ENCODE measurements around the gene AMPD1. TPM values are rescaled to one million over a fixed set of nuclear protein-coding genes. Genes with fewer than 3 reads are reported as not detected.

AMPD1 gene
- total RNA-seq, 1 experiment from 2014 or later, result not detected

DNA sequence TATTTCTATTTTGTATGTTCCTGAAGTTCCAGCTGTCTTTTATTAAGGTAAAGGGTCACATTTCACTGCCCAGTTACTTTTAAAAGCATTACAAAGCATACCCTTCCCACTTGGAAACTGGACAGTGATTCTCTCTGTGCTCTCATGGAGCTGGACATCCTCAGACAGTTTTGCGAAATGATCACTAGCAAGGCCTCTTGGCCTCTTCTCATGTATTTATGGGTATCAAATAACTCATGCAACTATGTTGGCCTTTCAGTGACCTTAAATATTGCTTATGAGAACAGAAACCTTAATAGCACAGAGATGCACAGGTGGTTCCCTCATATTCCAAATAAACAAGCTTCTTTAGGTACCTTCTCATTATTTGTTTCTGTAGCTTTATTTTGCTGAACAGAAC, 7.9 kb upstream of the AMPD1 start:
- no CpG with 5 or more reads among the region's 1 CpG for WGBS (ENCODE audit: extremely low coverage, insufficient read length, low lambda C conversion rate)
- H2BK12ac ChIP-seq (ENCODE audit: insufficient read length, low read depth, low read length), result no peak overlapping the region
- H3K27ac ChIP-seq (ENCODE audit: insufficient read length, low read depth, low read length), result no peak overlapping the region
- H3K23me2 ChIP-seq (ENCODE audit: insufficient read length, low read depth, low read length, poor library complexity, severe bottlenecking), result no peaks in the 10 kb centered on the region
- no peaks in the 10 kb centered on the region for H3K4me1 ChIP-seq (ENCODE audit: insufficient read depth, low read length)
- no peak overlapping the region for H4K8ac ChIP-seq (replicated peaks; ENCODE audit: insufficient read length, low read depth, low read length)
- H3K56ac ChIP-seq (ENCODE audit: insufficient read length, low read depth, low read length), result no peak overlapping the region
- no peak overlapping the region for H2BK20ac ChIP-seq (ENCODE audit: low read depth, low read length, poor library complexity, severe bottlenecking)
- H3K27me3 ChIP-seq (ENCODE audit: insufficient read depth, low read length), result no peaks in the 10 kb centered on the region
- Mint-ChIP-seq H3K27ac (no peak overlapping the region), H3K36me3 (ENCODE audit: insufficient read depth in 1 of 3, low read depth in 3 of 3) (peaks cover 8 to 25% (median 18%) of the 10 kb centered on the region in 3 experiments; a peak in 6 of 7 replicates), H3K4me3 (no peak overlapping the region), H3K27me3 (ENCODE audit: low read depth) (peaks cover 5% of the 10 kb centered on the region; the same call in 1 of the 2 replicates), H3K9me3 (no peaks in the 10 kb centered on the region), H3K4me1 (no peaks in the 10 kb centered on the region)
- no peak overlapping the region for H4K91ac ChIP-seq (ENCODE audit: insufficient read length, low read depth, low read length)
- DNase-seq, result no peak
- H3K4me2 ChIP-seq (ENCODE audit: insufficient read depth, insufficient read length, low read length), result no peak overlapping the region
- no peaks in the 10 kb centered on the region for H3K79me2 ChIP-seq (ENCODE audit: insufficient read depth, low read length)
- H3K14ac ChIP-seq (ENCODE audit: insufficient read depth, low read length), result no peak overlapping the region
- no peak overlapping the region for H2AFZ ChIP-seq (ENCODE audit: low read length)
- H3K9ac ChIP-seq (ENCODE audit: extremely low read depth, insufficient read length, low read length), result no peak overlapping the region
- H2BK5ac ChIP-seq (ENCODE audit: insufficient read length, low read length), result no peak overlapping the region
- H2BK120ac ChIP-seq (ENCODE audit: low read depth, low read length, poor library complexity, severe bottlenecking), result no peak overlapping the region
- H3K18ac ChIP-seq (ENCODE audit: insufficient read length, low read depth, low read length), result no peak overlapping the region
- no peak overlapping the region for H2AK5ac ChIP-seq (ENCODE audit: insufficient read length, low read length)
- H4K20me1 ChIP-seq (ENCODE audit: control insufficient read depth, insufficient read depth, insufficient read length), result no peaks in the 10 kb centered on the region
- no peak overlapping the region for H4K5ac ChIP-seq (ENCODE audit: insufficient read length, low read depth, low read length)
- H3T11ph ChIP-seq (ENCODE audit: low read length), result no peak overlapping the region
- no peaks in the 10 kb centered on the region for H3K9me3 ChIP-seq (ENCODE audit: control insufficient read depth, low read depth, low read length)
- no peak for TF ChIP-seq CTCF (conservative IDR thresholded peaks at IDR 0.05)
- H3K23ac ChIP-seq (ENCODE audit: insufficient read length, low read depth, low read length), result no peak overlapping the region
- no peaks in the 10 kb centered on the region for H3K79me1 ChIP-seq (ENCODE audit: insufficient read depth, low read depth, low read length, poor library complexity, severe bottlenecking)
- H3K4ac ChIP-seq (ENCODE audit: low read depth, low read length), result no peak overlapping the region
- no peak overlapping the region for H2BK15ac ChIP-seq (ENCODE audit: low read depth, low read length)
